Measurements from ENCODE around the gene TNFRSF18.

DNA sequence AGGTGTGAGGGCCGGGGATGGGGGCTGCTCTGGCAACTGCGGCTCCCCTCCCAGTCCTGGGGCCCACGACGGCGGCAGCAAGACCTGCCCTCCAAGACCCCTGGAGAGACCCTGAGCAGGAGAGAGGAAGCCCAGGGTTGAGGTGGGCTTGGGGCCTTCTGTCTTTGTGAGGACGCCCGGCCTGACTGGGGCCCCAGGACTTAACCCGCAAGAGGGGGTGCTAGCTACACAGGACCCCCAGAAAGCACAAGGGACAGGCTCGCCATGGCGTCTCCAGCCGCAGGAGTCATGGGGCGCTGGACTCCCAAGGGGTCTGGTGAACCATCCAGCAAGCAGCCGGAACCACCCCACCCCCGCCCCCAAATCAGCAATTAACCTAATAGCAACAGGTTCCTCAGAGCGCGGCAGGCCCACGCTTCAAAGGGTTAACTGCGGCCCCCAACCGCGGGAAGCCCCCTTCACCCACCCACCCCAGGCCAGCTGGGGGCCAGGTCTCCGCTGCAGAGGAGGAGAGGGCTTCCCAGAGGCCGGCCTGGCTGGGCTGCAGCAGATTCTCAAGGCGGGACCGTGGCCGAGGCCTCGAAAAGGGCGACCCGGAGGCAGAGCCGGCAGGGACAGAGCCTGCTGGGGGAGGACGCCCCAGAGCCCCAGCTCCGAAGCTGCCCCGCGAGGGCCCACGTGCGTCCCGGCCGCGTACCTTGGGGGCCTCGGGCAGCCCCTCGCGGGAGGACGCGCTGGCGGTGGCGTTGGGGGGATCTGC, 39.6 kb upstream of the TNFRSF18 start:
- TF ChIP-seq PAX5 (IDR thresholded peaks at IDR 0.05; ENCODE audit: insufficient read depth, low read length, severe bottlenecking) = no peak
- no peak for TF ChIP-seq POLR2AphosphoS5 (IDR thresholded peaks at IDR 0.05; ENCODE audit: low read depth, low read length)
- TF ChIP-seq POLR2A (IDR thresholded peaks at IDR 0.05; ENCODE audit: low read depth, low read length) = no peak

All from GM12891 (cell line).